Prostate gland (tissue), 2 donors: ENCODE results near the gene SLC7A14.

ENCODE experiments used
- CTCF ChIP-seq, 4 experiments: fragments of 200-600 bp in 2 of 4; fragments of 450-650 bp in 2 of 4; sonication (generic) in 2 of 4; IDR thresholded peaks; 1 replicate in 3 of 4; 2 replicates in 1 of 4; pipeline ENCODE4 v1.5.1; 2016 to 2019; ENCODE audit warnings: antibody characterized with exemption in 4 of 4, mild to moderate bottlenecking in 2 of 4, moderate library complexity in 2 of 4
- POLR2A ChIP-seq: fragments of 450-650 bp; IDR thresholded peaks from one replicate; pipeline ENCODE4 v1.6.1; 2016; ENCODE audit warnings: antibody characterized with exemption, mild to moderate bottlenecking
- POLR2AphosphoS5 ChIP-seq: sonication (generic); formaldehyde crosslinking; IDR thresholded peaks from one replicate; pipeline ENCODE4 v1.6.1; 2017; ENCODE audit warnings: antibody characterized with exemption

- TF ChIP-seq POLR2A (no peak), CTCF (IDR thresholded peaks at IDR 0.05) (no peak), POLR2AphosphoS5 (no peak)
These were observed 54.1 kb downstream of the SLC7A14 start for GRCh38 chr3:170531657-170532335.
